SK-N-SH (cell line): Measurements from ENCODE around the gene SLX4IP. TPM values are rescaled to one million over a fixed set of nuclear protein-coding genes. Genes with fewer than 3 reads are reported as not detected.

Experiments used
- CTCF ChIA-PET: fragments of 300-600, 350-600 bp; formaldehyde crosslinking; extraction: SDS; loops from one replicate; lab custom pipeline; 2021; lab: Yijun Ruan, JAX
- POLR2A ChIA-PET: fragments of 350-600 bp; sonication (Branson Sonifier 250); formaldehyde crosslinking; extraction: SDS; loops from one replicate; lab custom pipeline; 2020; ENCODE audit warnings: antibody characterized with exemption, inconsistent platforms; lab: Yijun Ruan, JAX
- DNase-seq: peaks from one replicate; pipeline ENCODE4 v3.0.0; 2012
- H2AFZ ChIP-seq: fragments of 200-600 bp; sonication (generic); 2 replicates; pipeline ENCODE4 v1.8.1; 2016; ENCODE audit warnings: antibody characterized with exemption, mild to moderate bottlenecking, low read depth
- H3F3A ChIP-seq: fragments of 200-600 bp; sonication (generic); replicated peaks from 2 replicates; pipeline ENCODE3; 2016; ENCODE audit warnings: antibody characterized with exemption, mild to moderate bottlenecking; ENCODE audit not compliant: insufficient read depth
- H3K27ac ChIP-seq, 2 experiments: fragments of 200-500 bp in 1 of 2; fragments of 200-600 bp in 1 of 2; sonication (Bioruptor generic) in 1 of 2; sonication (generic), shearing (Covaris generic) in 1 of 2; 2 replicates each; pipeline versions ENCODE4 v1.5.1 to v1.6.1; 2014 to 2016; ENCODE audit warnings: low read depth in 2 of 2, inconsistent platforms in 1 of 2, low read length in 1 of 2, mild to moderate bottlenecking in 1 of 2, mixed read lengths in 1 of 2
- H3K27me3 ChIP-seq: fragments of 200-600 bp; sonication (generic), shearing (Covaris generic); 2 replicates; pipeline ENCODE4 v1.6.1; 2016; ENCODE audit warnings: mixed run types; ENCODE audit not compliant: insufficient read depth
- H3K36me3 ChIP-seq, 2 experiments: fragments of 200-500 bp in 1 of 2; fragments of 200-600 bp in 1 of 2; sonication (Bioruptor generic) in 1 of 2; sonication (generic) in 1 of 2; replicated peaks in 1 of 2; 2 replicates each; pipeline versions ENCODE3 to v1.5.1; 2014 to 2016; ENCODE audit warnings: low read length in 1 of 2, mild to moderate bottlenecking in 1 of 2; ENCODE audit not compliant: insufficient read depth in 2 of 2, control insufficient read depth in 1 of 2
- H3K4me1 ChIP-seq, 2 experiments: fragments of 200-500 bp in 1 of 2; fragments of 200-600 bp in 1 of 2; sonication (Bioruptor generic) in 1 of 2; sonication (generic), shearing (Covaris generic) in 1 of 2; 2 replicates each; pipeline versions ENCODE4 v1.5.1 to v1.6.1; 2014 to 2016; ENCODE audit warnings: low read depth in 1 of 2, low read length in 1 of 2, mixed run types in 1 of 2; ENCODE audit not compliant: insufficient read depth in 2 of 2, control insufficient read depth in 1 of 2
- H3K4me2 ChIP-seq: fragments of 200-600 bp; sonication (generic), shearing (Covaris generic); 2 replicates; pipeline ENCODE4 v1.6.1; 2017; ENCODE audit warnings: mixed run types
- H3K4me3 ChIP-seq, 2 experiments: fragments of 200-500 bp in 1 of 2; fragments of 200-600 bp in 1 of 2; sonication (Bioruptor generic) in 1 of 2; sonication (generic), shearing (Covaris generic) in 1 of 2; 2 replicates each; pipeline versions ENCODE4 v1.5.1 to v1.8.1; 2014 to 2016; ENCODE audit warnings: low read depth in 2 of 2, inconsistent platforms in 1 of 2, low read length in 1 of 2, mild to moderate bottlenecking in 1 of 2, mixed read lengths in 1 of 2, moderate library complexity in 1 of 2
- H3K79me2 ChIP-seq: fragments of 200-600 bp; sonication (generic); 2 replicates; pipeline ENCODE4 v1.8.1; 2017; ENCODE audit warnings: mild to moderate bottlenecking; ENCODE audit not compliant: insufficient read depth
- H3K9ac ChIP-seq: fragments of 200-600 bp; sonication (generic); 2 replicates; pipeline ENCODE4 v1.6.1; 2017; ENCODE audit warnings: mixed run types
- H3K9me2 ChIP-seq: fragments of 200-600 bp; sonication (generic); 2 replicates; pipeline ENCODE4 v1.6.1; 2017; ENCODE audit warnings: mixed run types
- H3K9me3 ChIP-seq: fragments of 200-600 bp; sonication (generic); 2 replicates; pipeline ENCODE4 v1.6.1; 2017; ENCODE audit warnings: mixed run types, mild to moderate bottlenecking, moderate library complexity
- H4K20me1 ChIP-seq: fragments of 200-600 bp; sonication (generic); 2 replicates; pipeline ENCODE4 v1.6.1; 2017; ENCODE audit warnings: mild to moderate bottlenecking, mixed run types; ENCODE audit not compliant: insufficient read depth
- ELF1 ChIP-seq: IDR thresholded peaks from 2 replicates; pipeline ENCODE4 v1.4.0; 2012
- FOSL2 ChIP-seq: IDR thresholded peaks from 2 replicates; pipeline ENCODE4 v1.4.0; 2012; ENCODE audit warnings: low read depth, mild to moderate bottlenecking, moderate library complexity, borderline replicate concordance
- FOXM1 ChIP-seq: IDR thresholded peaks from 2 replicates; pipeline ENCODE4 v1.4.0; 2012; ENCODE audit warnings: low read depth, mild to moderate bottlenecking
- GABPA ChIP-seq: IDR thresholded peaks from 2 replicates; pipeline ENCODE4 v1.4.0; 2012; ENCODE audit warnings: low read depth, mild to moderate bottlenecking
- MXI1 ChIP-seq: IDR thresholded peaks from 2 replicates; pipeline ENCODE4 v1.6.1; 2012; ENCODE audit warnings: mild to moderate bottlenecking, low read depth, low read length, improper control_type of control experiment
- SIN3A ChIP-seq: IDR thresholded peaks from 2 replicates; pipeline ENCODE4 v1.6.1; 2012; ENCODE audit warnings: low read depth, mild to moderate bottlenecking, low read length, moderate library complexity, borderline replicate concordance
- TCF12 ChIP-seq: IDR thresholded peaks from 2 replicates; pipeline ENCODE4 v1.4.0; 2012
- WGBS: methylation state at CpG from one replicate; pipeline ENCODE4 v1.1.6; 2017; ENCODE audit warnings: low lambda C conversion rate; 5-methylcytosine and 5-hydroxymethylcytosine counted together
- polyA plus RNA-seq, 3 experiments: library from polyadenylated mRNA; depleted of rRNA; stranded (reverse); fragments of >200 nt; gene quantifications; 2 replicates each; pipeline ENCODE4 v1.2.3, GENCODE V29; 2012
- TF ChIP-seq, protein P1 (sequence below): fragments of 150-350 bp; IDR thresholded peaks from 2 replicates; pipeline ENCODE4 v1.6.1; 2017; ENCODE audit warnings: antibody characterized with exemption, low read length, low read depth, borderline replicate concordance
- TF ChIP-seq, protein P2 (sequence below): fragments of 200-600 bp; sonication (generic); IDR thresholded peaks from 2 replicates; pipeline ENCODE4 v1.6.1; 2017; ENCODE audit warnings: antibody characterized with exemption, mild to moderate bottlenecking, moderate library complexity
- TF ChIP-seq, protein P3 (sequence below): IDR thresholded peaks from 2 replicates; pipeline ENCODE4 v1.6.1; 2012; ENCODE audit warnings: mild to moderate bottlenecking, low read depth, low read length, moderate library complexity

Gene SLX4IP
- polyA plus RNA-seq, 1 of the 3 experiments (the other 2 are of a cell fraction), result 1.3 TPM

DNA sequence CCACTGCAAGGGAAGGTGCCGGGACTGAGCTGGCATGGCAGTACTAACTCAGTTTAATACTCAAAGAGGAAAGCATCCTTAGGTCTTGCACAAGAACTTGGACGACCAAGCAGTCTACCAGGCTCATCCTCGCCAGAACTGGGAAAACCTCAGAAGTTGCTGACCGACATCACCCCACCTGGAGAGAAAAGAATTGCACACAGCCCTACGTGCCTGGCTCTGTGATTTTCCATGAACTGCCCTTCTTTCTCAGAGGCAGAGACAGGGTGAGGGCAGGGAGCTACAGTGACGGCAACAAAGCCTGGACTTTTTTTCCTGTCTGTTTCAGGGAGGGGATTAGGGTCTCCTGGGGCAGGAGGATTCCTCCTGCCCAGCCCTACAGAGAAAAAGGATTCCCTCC is 230.7 kb downstream of the SLX4IP start:
- Histone ChIP-seq H3K4me1 (peaks cover 0 to 44% of the 10 kb centered on the region in 2 experiments; a peak in 3 of 4 replicates), H3K79me2 (peaks cover 97% of the 10 kb centered on the region), H3K9me2 (no peaks in the 10 kb centered on the region), H3K36me3 (peaks cover 9 to 70% of the 10 kb centered on the region in 2 experiments), H3K9me3 (no peaks in the 10 kb centered on the region), H3K9ac (no peak overlapping the region), H2AFZ (no peak overlapping the region), H4K20me1 (peaks cover 72% of the 10 kb centered on the region), H3K4me3 (no peak overlapping the region), H3K27ac (peak overlapping the region in 1 of 2 experiments; percentile 72; a peak in 2 of 4 replicates), H3K4me2 (0 out of 2 replicates have a peak overlapping the region, but pooled peaks have one; percentile 22), H3K27me3 (no peaks in the 10 kb centered on the region), H3F3A (peaks cover 12% of the 10 kb centered on the region)
- ChIA-PET POLR2A (no interaction called here), CTCF (interaction anchor here (0.8 kb wide), 1 partner anchor 11 kb away, joined by 3 read pairs; no protein-coding TSS in a partner anchor)
- TF ChIP-seq GABPA (no peak), ELF1 (no peak), FOSL2 (no peak), TCF12 (no peak)
- TF ChIP-seq, protein P1, sequence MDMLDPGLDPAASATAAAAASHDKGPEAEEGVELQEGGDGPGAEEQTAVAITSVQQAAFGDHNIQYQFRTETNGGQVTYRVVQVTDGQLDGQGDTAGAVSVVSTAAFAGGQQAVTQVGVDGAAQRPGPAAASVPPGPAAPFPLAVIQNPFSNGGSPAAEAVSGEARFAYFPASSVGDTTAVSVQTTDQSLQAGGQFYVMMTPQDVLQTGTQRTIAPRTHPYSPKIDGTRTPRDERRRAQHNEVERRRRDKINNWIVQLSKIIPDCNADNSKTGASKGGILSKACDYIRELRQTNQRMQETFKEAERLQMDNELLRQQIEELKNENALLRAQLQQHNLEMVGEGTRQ, result no peak
- TF ChIP-seq, protein P2, sequence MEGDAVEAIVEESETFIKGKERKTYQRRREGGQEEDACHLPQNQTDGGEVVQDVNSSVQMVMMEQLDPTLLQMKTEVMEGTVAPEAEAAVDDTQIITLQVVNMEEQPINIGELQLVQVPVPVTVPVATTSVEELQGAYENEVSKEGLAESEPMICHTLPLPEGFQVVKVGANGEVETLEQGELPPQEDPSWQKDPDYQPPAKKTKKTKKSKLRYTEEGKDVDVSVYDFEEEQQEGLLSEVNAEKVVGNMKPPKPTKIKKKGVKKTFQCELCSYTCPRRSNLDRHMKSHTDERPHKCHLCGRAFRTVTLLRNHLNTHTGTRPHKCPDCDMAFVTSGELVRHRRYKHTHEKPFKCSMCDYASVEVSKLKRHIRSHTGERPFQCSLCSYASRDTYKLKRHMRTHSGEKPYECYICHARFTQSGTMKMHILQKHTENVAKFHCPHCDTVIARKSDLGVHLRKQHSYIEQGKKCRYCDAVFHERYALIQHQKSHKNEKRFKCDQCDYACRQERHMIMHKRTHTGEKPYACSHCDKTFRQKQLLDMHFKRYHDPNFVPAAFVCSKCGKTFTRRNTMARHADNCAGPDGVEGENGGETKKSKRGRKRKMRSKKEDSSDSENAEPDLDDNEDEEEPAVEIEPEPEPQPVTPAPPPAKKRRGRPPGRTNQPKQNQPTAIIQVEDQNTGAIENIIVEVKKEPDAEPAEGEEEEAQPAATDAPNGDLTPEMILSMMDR, result no peak
- TF ChIP-seq, protein P3, sequence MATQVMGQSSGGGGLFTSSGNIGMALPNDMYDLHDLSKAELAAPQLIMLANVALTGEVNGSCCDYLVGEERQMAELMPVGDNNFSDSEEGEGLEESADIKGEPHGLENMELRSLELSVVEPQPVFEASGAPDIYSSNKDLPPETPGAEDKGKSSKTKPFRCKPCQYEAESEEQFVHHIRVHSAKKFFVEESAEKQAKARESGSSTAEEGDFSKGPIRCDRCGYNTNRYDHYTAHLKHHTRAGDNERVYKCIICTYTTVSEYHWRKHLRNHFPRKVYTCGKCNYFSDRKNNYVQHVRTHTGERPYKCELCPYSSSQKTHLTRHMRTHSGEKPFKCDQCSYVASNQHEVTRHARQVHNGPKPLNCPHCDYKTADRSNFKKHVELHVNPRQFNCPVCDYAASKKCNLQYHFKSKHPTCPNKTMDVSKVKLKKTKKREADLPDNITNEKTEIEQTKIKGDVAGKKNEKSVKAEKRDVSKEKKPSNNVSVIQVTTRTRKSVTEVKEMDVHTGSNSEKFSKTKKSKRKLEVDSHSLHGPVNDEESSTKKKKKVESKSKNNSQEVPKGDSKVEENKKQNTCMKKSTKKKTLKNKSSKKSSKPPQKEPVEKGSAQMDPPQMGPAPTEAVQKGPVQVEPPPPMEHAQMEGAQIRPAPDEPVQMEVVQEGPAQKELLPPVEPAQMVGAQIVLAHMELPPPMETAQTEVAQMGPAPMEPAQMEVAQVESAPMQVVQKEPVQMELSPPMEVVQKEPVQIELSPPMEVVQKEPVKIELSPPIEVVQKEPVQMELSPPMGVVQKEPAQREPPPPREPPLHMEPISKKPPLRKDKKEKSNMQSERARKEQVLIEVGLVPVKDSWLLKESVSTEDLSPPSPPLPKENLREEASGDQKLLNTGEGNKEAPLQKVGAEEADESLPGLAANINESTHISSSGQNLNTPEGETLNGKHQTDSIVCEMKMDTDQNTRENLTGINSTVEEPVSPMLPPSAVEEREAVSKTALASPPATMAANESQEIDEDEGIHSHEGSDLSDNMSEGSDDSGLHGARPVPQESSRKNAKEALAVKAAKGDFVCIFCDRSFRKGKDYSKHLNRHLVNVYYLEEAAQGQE, result no peak
- DNase-seq, result no peak
- WGBS, result 83% methylated on average over 5 of the region's 6 CpGs

DNA sequence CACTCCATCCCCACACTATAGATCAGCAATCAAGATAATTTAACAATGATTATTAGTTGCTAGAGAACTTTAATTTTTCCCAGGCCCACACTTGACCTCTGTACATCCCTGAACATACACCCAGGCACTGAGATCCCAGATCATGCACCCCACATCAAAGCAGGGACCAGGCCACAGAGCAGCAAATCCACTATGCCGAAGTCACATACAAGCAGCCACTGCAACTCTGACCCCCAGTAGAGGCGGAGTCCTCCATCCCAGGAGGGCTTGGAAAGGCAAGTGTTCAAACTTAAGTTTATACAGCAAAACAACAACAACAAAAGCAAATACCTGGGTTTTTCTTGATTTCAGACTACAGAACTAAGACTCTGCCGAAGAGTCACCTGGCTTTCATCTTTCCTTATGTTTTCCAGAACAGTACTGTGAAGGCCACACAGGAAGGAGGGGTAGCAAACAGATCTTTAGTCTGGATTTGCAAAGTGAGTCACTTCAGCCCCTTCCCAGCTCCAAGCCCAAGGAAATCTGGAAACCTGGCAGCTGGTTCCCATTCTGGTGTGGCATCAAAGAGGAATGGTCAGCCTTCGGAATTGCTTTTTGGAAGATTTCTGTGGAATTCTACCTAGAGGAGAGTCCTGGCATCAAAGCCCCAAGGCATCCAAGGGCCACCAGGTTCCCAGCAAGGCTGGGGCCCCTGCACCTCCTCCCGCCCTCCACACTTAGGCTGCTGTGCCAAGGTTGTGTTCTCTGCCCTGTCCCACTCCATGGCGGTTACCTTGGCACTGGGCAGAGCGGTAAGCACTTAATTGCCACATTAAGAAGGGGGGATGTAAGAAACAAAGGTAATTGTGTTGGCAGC is 231.3 kb downstream of the SLX4IP start:
- Histone ChIP-seq H3K9me3 (no peaks in the 10 kb centered on the region), H2AFZ (no peak overlapping the region), H4K20me1 (peaks cover 77% of the 10 kb centered on the region), H3K27ac (peak overlapping the region in 1 of 2 experiments; percentile 72; a peak in 2 of 4 replicates), H3K36me3 (peaks cover 9 to 67% of the 10 kb centered on the region in 2 experiments), H3K4me1 (peaks cover 2 to 49% of the 10 kb centered on the region in 2 experiments; a peak in 3 of 4 replicates), H3K79me2 (peaks cover 100% of the 10 kb centered on the region), H3K4me3 (no peak overlapping the region), H3K9ac (no peak overlapping the region), H3K4me2 (peak overlapping the region; percentile 22; the same call in 1 of the 2 replicates), H3K27me3 (no peaks in the 10 kb centered on the region), H3K9me2 (no peaks in the 10 kb centered on the region)
- 93% methylated on average over 6 of the region's 7 CpGs for WGBS
- ChIA-PET CTCF (interaction anchor here (0.8 kb wide), 1 partner anchor 12 kb away, joined by 3 read pairs; no protein-coding TSS in a partner anchor), POLR2A (no interaction called here)
- DNase-seq, result no peak
- TF ChIP-seq, protein P2, result no peak
- no peak for TF ChIP-seq FOXM1
- no peak for TF ChIP-seq MXI1
- TF ChIP-seq SIN3A, result no peak
- TF ChIP-seq, all 33 proteins: peak for 0
- peaks cover 12% of the 10 kb centered on the region for H3F3A ChIP-seq
